ENCODE results near the gene RTL5.

- TF ChIP-seq CTCF (IDR thresholded peaks at IDR 0.05) (no peak), POLR2AphosphoS5 (IDR thresholded peaks at IDR 0.05) (no peak)
These were observed 6.3 kb upstream of the RTL5 start for GRCh38 chrX:72137846-72138495.

All from upper lobe of left lung (tissue), 4 donors.